Measurements from ENCODE around the gene TXNDC15.
"Not testable (repeated sequence)": the region's sequence is repeated elsewhere in the genome, so short reads cannot be mapped to it uniquely, and the experiment has no call there.

Gene TXNDC15

GRCh38 chr5:134845335-134845851 is 28.8 kb upstream of the TXNDC15 start:
- Histone ChIP-seq H3K4me3 (ENCODE audit: low read length in 2 of 2) (peak overlapping the region; percentile 89 to 95), H3K4me1 (ENCODE audit: control insufficient read depth in 2 of 2, insufficient read depth in 2 of 2, low read length in 2 of 2) (peaks cover 15 to 21% of the 10 kb centered on the region in 2 donors), H3K27ac (ENCODE audit: low read depth in 2 of 2, low read length in 2 of 2) (peak overlapping the region; percentile 93 to 94), H3K9ac (ENCODE audit: low read depth in 1 of 2, low read length in 2 of 2) (peak overlapping the region; percentile 87 to 92), H3K36me3 (ENCODE audit: control insufficient read depth in 2 of 2, insufficient read depth in 2 of 2, low read length in 2 of 2) (peaks cover 0 to 1% of the 10 kb centered on the region in 2 donors), H3K27me3 (ENCODE audit: control insufficient read depth in 2 of 2, insufficient read depth in 2 of 2, low read length in 2 of 2) (no peaks in the 10 kb centered on the region), H3K9me3 (ENCODE audit: control insufficient read depth in 2 of 2, low read length in 2 of 2) (no peaks in the 10 kb centered on the region)

- Histone ChIP-seq H3K36me3 (ENCODE audit: control insufficient read depth in 2 of 2, insufficient read depth in 2 of 2, low read length in 2 of 2) (no peaks in the 10 kb centered on the region), H3K27me3 (ENCODE audit: control insufficient read depth in 2 of 2, insufficient read depth in 2 of 2, low read length in 2 of 2) (no peaks in the 10 kb centered on the region), H3K9ac (ENCODE audit: low read depth in 1 of 2, low read length in 2 of 2) (peak within 1 kb of the TSS; percentile 87 to 92), H3K27ac (ENCODE audit: low read depth in 2 of 2, low read length in 2 of 2) (peak within 1 kb of the TSS; percentile 93 to 94), H3K9me3 (ENCODE audit: control insufficient read depth in 2 of 2, low read length in 2 of 2) (no peaks in the 10 kb centered on the region), H3K4me1 (ENCODE audit: control insufficient read depth in 2 of 2, insufficient read depth in 2 of 2, low read length in 2 of 2) (peaks cover 15 to 21% of the 10 kb centered on the region in 2 donors), H3K4me3 (ENCODE audit: low read length in 2 of 2) (peak within 1 kb of the TSS; percentile 89 to 95)
Observed at GRCh38 chr5:134845852-134846640, 28.1 kb upstream of the TXNDC15 start, which contains the start of gene C5orf24. Gene C5orf24, plus strand, starts transcription at chr5:134845968. Its CDS starts 8,933 bp downstream, at chr5:134854901.

GRCh38 chr5:134846641-134846960 is 27.6 kb upstream of the TXNDC15 start:
- H3K9ac ChIP-seq (ENCODE audit: low read depth in 1 of 2, low read length in 2 of 2) = peak overlapping the region; percentile 87 to 92
- H3K27ac ChIP-seq (ENCODE audit: low read depth in 2 of 2, low read length in 2 of 2) = peak overlapping the region; percentile 93 to 94
- no peaks in the 10 kb centered on the region for H3K27me3 ChIP-seq (ENCODE audit: control insufficient read depth in 2 of 2, insufficient read depth in 2 of 2, low read length in 2 of 2)
- H3K9me3 ChIP-seq (ENCODE audit: control insufficient read depth in 2 of 2, low read length in 2 of 2) = no peaks in the 10 kb centered on the region
- H3K4me1 ChIP-seq (ENCODE audit: control insufficient read depth in 2 of 2, insufficient read depth in 2 of 2, low read length in 2 of 2) = peaks cover 15 to 21% of the 10 kb centered on the region in 2 donors
- H3K36me3 ChIP-seq (ENCODE audit: control insufficient read depth in 2 of 2, insufficient read depth in 2 of 2, low read length in 2 of 2) = peaks cover 0 to under 1% of the 10 kb centered on the region in 2 donors
- H3K4me3 ChIP-seq (ENCODE audit: low read length in 2 of 2) = peak overlapping the region; percentile 89 to 95

GRCh38 chr5:134849434-134849933 is 24.7 kb upstream of the TXNDC15 start:
- H3K9ac ChIP-seq (ENCODE audit: low read depth in 1 of 2, low read length in 2 of 2); H3K27me3 ChIP-seq (ENCODE audit: control insufficient read depth in 2 of 2, insufficient read depth in 2 of 2, low read length in 2 of 2); H3K4me3 ChIP-seq (ENCODE audit: low read length in 2 of 2); H3K36me3 ChIP-seq (ENCODE audit: control insufficient read depth in 2 of 2, insufficient read depth in 2 of 2, low read length in 2 of 2); H3K27ac ChIP-seq (ENCODE audit: low read depth in 2 of 2, low read length in 2 of 2); H3K9me3 ChIP-seq (ENCODE audit: control insufficient read depth in 2 of 2, low read length in 2 of 2): not testable (repeated sequence)
- H3K4me1 ChIP-seq (ENCODE audit: control insufficient read depth in 2 of 2, insufficient read depth in 2 of 2, low read length in 2 of 2) = peaks cover 15 to 21% of the 10 kb centered on the region in 2 donors

GRCh38 chr5:134851307-134851923 is 22.8 kb upstream of the TXNDC15 start:
- H3K4me3 ChIP-seq (ENCODE audit: low read length in 2 of 2) = no peak overlapping the region
- H3K27ac ChIP-seq (ENCODE audit: low read depth in 2 of 2, low read length in 2 of 2) = no peak overlapping the region
- no peaks in the 10 kb centered on the region for H3K9me3 ChIP-seq (ENCODE audit: control insufficient read depth in 2 of 2, low read length in 2 of 2)
- peaks cover 19 to 25% of the 10 kb centered on the region in 2 donors for H3K36me3 ChIP-seq (ENCODE audit: control insufficient read depth in 2 of 2, insufficient read depth in 2 of 2, low read length in 2 of 2)
- H3K4me1 ChIP-seq (ENCODE audit: control insufficient read depth in 2 of 2, insufficient read depth in 2 of 2, low read length in 2 of 2) = peaks cover 9 to 11% of the 10 kb centered on the region in 2 donors
- H3K9ac ChIP-seq (ENCODE audit: low read depth in 1 of 2, low read length in 2 of 2) = no peak overlapping the region
- H3K27me3 ChIP-seq (ENCODE audit: control insufficient read depth in 2 of 2, insufficient read depth in 2 of 2, low read length in 2 of 2) = no peaks in the 10 kb centered on the region

GRCh38 chr5:134856465-134856864 is 17.7 kb upstream of the TXNDC15 start:
- not testable (repeated sequence) for H3K4me3 ChIP-seq (ENCODE audit: low read length in 2 of 2); H3K9ac ChIP-seq (ENCODE audit: low read depth in 1 of 2, low read length in 2 of 2); H3K27ac ChIP-seq (ENCODE audit: low read depth in 2 of 2, low read length in 2 of 2); H3K27me3 ChIP-seq (ENCODE audit: control insufficient read depth in 2 of 2, insufficient read depth in 2 of 2, low read length in 2 of 2); H3K9me3 ChIP-seq (ENCODE audit: control insufficient read depth in 2 of 2, low read length in 2 of 2); H3K4me1 ChIP-seq (ENCODE audit: control insufficient read depth in 2 of 2, insufficient read depth in 2 of 2, low read length in 2 of 2)
- peaks cover 27 to 36% of the 10 kb centered on the region in 2 donors for H3K36me3 ChIP-seq (ENCODE audit: control insufficient read depth in 2 of 2, insufficient read depth in 2 of 2, low read length in 2 of 2)

GRCh38 chr5:134857401-134857800 is 16.8 kb upstream of the TXNDC15 start:
- H3K27ac ChIP-seq (ENCODE audit: low read depth in 2 of 2, low read length in 2 of 2) = no peak overlapping the region
- no peaks in the 10 kb centered on the region for H3K27me3 ChIP-seq (ENCODE audit: control insufficient read depth in 2 of 2, insufficient read depth in 2 of 2, low read length in 2 of 2)
- H3K36me3 ChIP-seq (ENCODE audit: control insufficient read depth in 2 of 2, insufficient read depth in 2 of 2, low read length in 2 of 2) = peaks cover 23 to 32% of the 10 kb centered on the region in 2 donors
- H3K9ac ChIP-seq (ENCODE audit: low read depth in 1 of 2, low read length in 2 of 2) = no peak overlapping the region
- H3K9me3 ChIP-seq (ENCODE audit: control insufficient read depth in 2 of 2, low read length in 2 of 2) = no peaks in the 10 kb centered on the region
- peaks cover 0 to 4% of the 10 kb centered on the region in 2 donors for H3K4me1 ChIP-seq (ENCODE audit: control insufficient read depth in 2 of 2, insufficient read depth in 2 of 2, low read length in 2 of 2)
- H3K4me3 ChIP-seq (ENCODE audit: low read length in 2 of 2) = no peak overlapping the region

GRCh38 chr5:134864707-134865106 is 9.5 kb upstream of the TXNDC15 start:
- Histone ChIP-seq H3K4me3 (ENCODE audit: low read length in 2 of 2) (no peak overlapping the region), H3K9ac (ENCODE audit: low read depth in 1 of 2, low read length in 2 of 2) (no peak overlapping the region), H3K36me3 (ENCODE audit: control insufficient read depth in 2 of 2, insufficient read depth in 2 of 2, low read length in 2 of 2) (peaks cover 3 to 4% of the 10 kb centered on the region in 2 donors), H3K9me3 (ENCODE audit: control insufficient read depth in 2 of 2, low read length in 2 of 2) (no peaks in the 10 kb centered on the region), H3K4me1 (ENCODE audit: control insufficient read depth in 2 of 2, insufficient read depth in 2 of 2, low read length in 2 of 2) (no peaks in the 10 kb centered on the region), H3K27me3 (ENCODE audit: control insufficient read depth in 2 of 2, insufficient read depth in 2 of 2, low read length in 2 of 2) (no peaks in the 10 kb centered on the region), H3K27ac (ENCODE audit: low read depth in 2 of 2, low read length in 2 of 2) (no peak overlapping the region)

- H3K4me1 ChIP-seq (ENCODE audit: control insufficient read depth in 2 of 2, insufficient read depth in 2 of 2, low read length in 2 of 2) = peaks cover 0 to 12% of the 10 kb centered on the region in 2 donors
- no peaks in the 10 kb centered on the region for H3K9me3 ChIP-seq (ENCODE audit: control insufficient read depth in 2 of 2, low read length in 2 of 2)
- H3K4me3 ChIP-seq (ENCODE audit: low read length in 2 of 2) = peak overlapping the region; percentile 92 to 96
- H3K9ac ChIP-seq (ENCODE audit: low read depth in 1 of 2, low read length in 2 of 2) = peak overlapping the region in 1 of 2 donors; percentile 94
- H3K27ac ChIP-seq (ENCODE audit: low read depth in 2 of 2, low read length in 2 of 2) = peak overlapping the region in 1 of 2 donors; percentile 90
- H3K36me3 ChIP-seq (ENCODE audit: control insufficient read depth in 2 of 2, insufficient read depth in 2 of 2, low read length in 2 of 2) = no peaks in the 10 kb centered on the region
- no peaks in the 10 kb centered on the region for H3K27me3 ChIP-seq (ENCODE audit: control insufficient read depth in 2 of 2, insufficient read depth in 2 of 2, low read length in 2 of 2)
Observed at GRCh38 chr5:134873494-134873893, 677 bp upstream of the TXNDC15 start.

Data from mucosa of rectum (tissue), 2 donors.